Gastroesophageal sphincter (tissue), 4 donors: ENCODE data around the gene RREB1. TPM values are rescaled to one million over a fixed set of nuclear protein-coding genes. Genes with fewer than 3 reads are reported as not detected.

Source experiments
- ATAC-seq: fragments of 150-250 bp; one replicate; pipeline ENCODE4 v1.9.1; 2016; ENCODE audit warnings: mild to moderate bottlenecking, moderate library complexity
- H3K27ac ChIP-seq, 4 donors: fragments of 200-600 bp; sonication (generic) in 3 of 4; 1 replicate in 3 of 4; 2 replicates in 1 of 4; pipeline ENCODE4 v1.5.1; 2016 to 2019
- H3K27me3 ChIP-seq: fragments of 200-600 bp; sonication (generic); one replicate; pipeline ENCODE4 v1.5.1; 2019
- H3K36me3 ChIP-seq, 2 donors: fragments of 200-600 bp; sonication (generic); one replicate each; pipeline ENCODE4 v1.5.1; 2019; ENCODE audit warnings: control low read depth in 1 of 2
- H3K4me1 ChIP-seq, 3 donors: fragments of 200-600 bp; sonication (generic); 1 replicate in 2 of 3; 2 replicates in 1 of 3; pipeline ENCODE4 v1.5.1; 2016 to 2019; ENCODE audit warnings: control low read depth in 2 of 3
- H3K4me3 ChIP-seq, 2 donors: fragments of 200-600 bp; sonication (generic); one replicate each; pipeline ENCODE4 v1.5.1; 2019; ENCODE audit warnings: mild to moderate bottlenecking in 1 of 2, moderate library complexity in 1 of 2
- H3K9me3 ChIP-seq, 3 donors: fragments of 200-600 bp; sonication (generic); one replicate each; pipeline ENCODE4 v1.5.1; 2017 to 2019; ENCODE audit warnings: control low read depth in 2 of 3
- CTCF ChIP-seq, 4 experiments: fragments of 200-600 bp in 2 of 4; fragments of 450-650 bp in 2 of 4; sonication (generic) in 1 of 4; IDR thresholded peaks; one replicate each; pipeline ENCODE4 v1.5.1; 2017 to 2019; ENCODE audit warnings: antibody characterized with exemption in 4 of 4, mild to moderate bottlenecking in 2 of 4, moderate library complexity in 2 of 4
- EP300 ChIP-seq: sonication (generic); formaldehyde crosslinking; IDR thresholded peaks from one replicate; pipeline ENCODE4 v1.6.1; 2017; ENCODE audit warnings: antibody characterized with exemption, mild to moderate bottlenecking
- POLR2A ChIP-seq, 2 donors: fragments of 450-650 bp; IDR thresholded peaks; one replicate each; pipeline ENCODE4 v1.6.1; 2017; ENCODE audit warnings: antibody characterized with exemption in 2 of 2, mild to moderate bottlenecking in 2 of 2, moderate library complexity in 1 of 2
- POLR2AphosphoS5 ChIP-seq: sonication (generic); formaldehyde crosslinking; IDR thresholded peaks from one replicate; pipeline ENCODE4 v1.6.1; 2017; ENCODE audit warnings: antibody characterized with exemption
- WGBS, 2 donors: methylation state at CpG; one replicate each; pipeline ENCODE4 v1.1.5; 2018; ENCODE audit warnings: low coverage in 1 of 2; 5-methylcytosine and 5-hydroxymethylcytosine counted together
- total RNA-seq, 4 donors: library from RNA; depleted of rRNA; stranded (reverse); fragments of >200 nt; gene quantifications; one replicate each; pipeline ENCODE4 v1.1.0, GENCODE V29; 2016

RREB1 gene
- total RNA-seq, 4 donors from 2014 or later = 20.3 to 40.8 (median 28.1) TPM

DNA sequence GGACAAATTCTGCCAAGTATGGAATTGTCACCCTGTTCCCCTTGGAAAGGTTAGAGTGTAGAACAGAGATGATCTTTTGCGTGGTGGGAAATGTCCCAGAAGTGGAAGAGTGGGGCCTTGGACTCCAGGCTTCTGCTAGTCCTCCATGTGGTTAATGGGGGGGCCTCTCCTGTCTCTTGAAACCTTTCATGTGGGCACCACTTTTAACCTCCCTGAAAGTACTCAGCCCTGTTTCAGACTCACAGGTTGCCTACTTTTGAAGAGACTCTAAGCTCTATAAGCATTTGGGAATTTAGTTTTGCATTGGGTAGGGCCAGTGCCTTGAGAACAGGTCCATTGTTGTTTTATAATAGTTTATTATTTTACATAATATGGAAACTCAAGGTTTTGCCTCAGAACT, 17.5 kb downstream of the RREB1 start:
- TF ChIP-seq EP300 (no peak), CTCF (IDR thresholded peaks at IDR 0.05) (no peak), POLR2AphosphoS5 (no peak), POLR2A (IDR thresholded peaks at IDR 0.05) (no peak)
- H3K36me3 ChIP-seq = no peaks in the 10 kb centered on the region
- WGBS, 2 donors = 93 to 100% methylated on average over 1 of the region's 1 CpG
- H3K4me3 ChIP-seq = no peak overlapping the region
- no peaks in the 10 kb centered on the region for H3K27me3 ChIP-seq
- H3K9me3 ChIP-seq = no peaks in the 10 kb centered on the region
- peaks cover 0 to 69% (median 12%) of the 10 kb centered on the region in 3 donors for H3K4me1 ChIP-seq
- H3K27ac ChIP-seq = peak overlapping the region in 1 of 4 donors; percentile 1
- no peak for ATAC-seq

DNA sequence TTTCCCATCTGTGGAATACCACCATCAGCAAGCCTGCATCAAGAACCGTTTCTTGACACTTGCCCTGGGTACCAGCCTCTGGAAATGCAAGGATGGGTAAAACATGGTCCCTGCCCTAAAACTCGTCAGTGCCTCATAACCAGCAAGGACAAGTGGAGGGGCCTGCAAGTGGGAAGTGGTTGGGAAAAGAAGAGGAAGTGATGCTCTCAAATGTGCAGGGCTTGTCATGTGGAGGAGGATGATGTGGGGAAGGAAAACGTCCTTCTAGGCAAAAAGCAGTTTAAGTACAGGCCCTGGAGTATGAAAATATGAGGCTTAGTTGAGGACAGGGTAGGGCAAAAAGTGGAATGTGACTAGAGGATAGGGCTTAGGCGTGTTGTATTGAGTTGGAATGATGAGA, 19.0 kb downstream of the RREB1 start:
- peaks cover 0 to 70% (median 12%) of the 10 kb centered on the region in 3 donors for H3K4me1 ChIP-seq
- WGBS, 2 donors = 53 to 58% methylated on average over 2 to 4 of the region's 4 CpGs
- H3K36me3 ChIP-seq = no peaks in the 10 kb centered on the region
- no peaks in the 10 kb centered on the region for H3K9me3 ChIP-seq
- no peaks in the 10 kb centered on the region for H3K27me3 ChIP-seq
- no peak overlapping the region for H3K27ac ChIP-seq
- TF ChIP-seq POLR2AphosphoS5 (no peak), CTCF (IDR thresholded peaks at IDR 0.05) (no peak), EP300 (no peak), POLR2A (IDR thresholded peaks at IDR 0.05) (no peak)
- ATAC-seq = no peak
- H3K4me3 ChIP-seq = no peak overlapping the region

DNA sequence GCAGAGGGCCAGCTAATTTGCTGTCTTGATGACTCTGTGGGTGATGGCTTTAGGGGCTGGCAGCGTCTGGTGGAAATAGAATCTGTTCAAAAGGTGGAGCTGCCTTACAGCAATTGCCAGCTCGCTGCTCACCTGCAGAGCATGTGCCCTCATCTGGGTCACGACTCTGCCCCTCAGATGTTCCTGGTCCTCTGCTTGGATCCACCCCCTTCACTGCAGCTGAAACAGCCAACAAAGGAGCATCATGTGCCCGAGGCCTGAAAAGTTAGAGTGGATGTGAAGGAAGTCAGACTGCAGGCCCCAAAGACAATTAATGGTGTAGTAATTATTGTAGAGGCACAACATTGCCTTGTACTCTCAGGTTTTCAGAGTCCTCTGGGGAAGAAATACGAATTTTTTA, 19.9 kb downstream of the RREB1 start:
- Histone ChIP-seq H3K9me3 (no peaks in the 10 kb centered on the region), H3K4me1 (peaks cover 0 to 70% (median 12%) of the 10 kb centered on the region in 3 donors), H3K27ac (no peak overlapping the region), H3K27me3 (no peaks in the 10 kb centered on the region), H3K4me3 (no peak overlapping the region), H3K36me3 (no peaks in the 10 kb centered on the region)
- 69 to 70% methylated on average over 1 to 2 of the region's 5 CpGs for WGBS, 2 donors
- ATAC-seq = no peak
- TF ChIP-seq POLR2A (IDR thresholded peaks at IDR 0.05) (no peak), CTCF (IDR thresholded peaks at IDR 0.05) (no peak), EP300 (no peak), POLR2AphosphoS5 (no peak)

- TF ChIP-seq EP300 (no peak), POLR2A (IDR thresholded peaks at IDR 0.05) (no peak), POLR2AphosphoS5 (no peak), CTCF (IDR thresholded peaks at IDR 0.05) (no peak)
- no peak for ATAC-seq
- H3K36me3 ChIP-seq = no peaks in the 10 kb centered on the region
- peaks cover 0 to 63% (median 7%) of the 10 kb centered on the region in 3 donors for H3K4me1 ChIP-seq
- no peaks in the 10 kb centered on the region for H3K27me3 ChIP-seq
- H3K9me3 ChIP-seq = no peaks in the 10 kb centered on the region
- H3K4me3 ChIP-seq = no peak overlapping the region
- H3K27ac ChIP-seq = peak overlapping the region in 1 of 4 donors; percentile 24
- 77 to 84% methylated on average over 6 of the region's 6 CpGs for WGBS, 2 donors
These were observed 21.6 kb downstream of the RREB1 start for GRCh38 chr6:7129360-7129759.

- ATAC-seq = peak; percentile 80
- TF ChIP-seq POLR2AphosphoS5 (peak; percentile 57), POLR2A (IDR thresholded peaks at IDR 0.05) (no peak), EP300 (no peak), CTCF (IDR thresholded peaks at IDR 0.05) (no peak)
- peaks cover 0 to 63% (median 2%) of the 10 kb centered on the region in 3 donors for H3K4me1 ChIP-seq
- H3K9me3 ChIP-seq = no peaks in the 10 kb centered on the region
- 50 to 68% methylated on average over 3 to 6 of the region's 9 CpGs for WGBS, 2 donors
- H3K36me3 ChIP-seq = no peaks in the 10 kb centered on the region
- H3K4me3 ChIP-seq = no peak overlapping the region
- peak overlapping the region in 2 of 4 donors; percentile 6 to 24 for H3K27ac ChIP-seq
- H3K27me3 ChIP-seq = no peaks in the 10 kb centered on the region
These were observed 22.2 kb downstream of the RREB1 start for GRCh38 chr6:7129784-7130569.
